DMS153 treated with DMSO at 0.1 percent for 48 hours (cell line): Measurements from ENCODE around the gene ST6GALNAC5.

Source experiments
- DNase-seq: peaks from one replicate; lab custom pipeline; 2025; ENCODE audit not compliant: unreplicated experiment; lab: John Stamatoyannopoulos, UW

ST6GALNAC5 gene

GRCh38 chr1:77039739-77040138 lies 172.5 kb downstream of the ST6GALNAC5 start:
- DNase-seq = no peak

- no peak for DNase-seq
These were observed 173.5 kb downstream of the ST6GALNAC5 start for GRCh38 chr1:77040826-77041225.

- no peak for DNase-seq
These were observed 177.0 kb downstream of the ST6GALNAC5 start for GRCh38 chr1:77044133-77044849.

- no peak for DNase-seq
These were observed 180.3 kb downstream of the ST6GALNAC5 start for GRCh38 chr1:77047575-77047974.

- DNase-seq = no peak
These were observed 180.8 kb downstream of the ST6GALNAC5 start for GRCh38 chr1:77047978-77048614.

- DNase-seq = no peak
These were observed 181.3 kb downstream of the ST6GALNAC5 start for GRCh38 chr1:77048615-77049005.

- no peak for DNase-seq
These were observed 184.1 kb downstream of the ST6GALNAC5 start for GRCh38 chr1:77051425-77051824.

GRCh38 chr1:77056525-77056924 lies 189.2 kb downstream of the ST6GALNAC5 start:
- DNase-seq = no peak

GRCh38 chr1:77057994-77058585 lies 190.8 kb downstream of the ST6GALNAC5 start:
- no peak for DNase-seq

GRCh38 chr1:77060000-77060399 lies 192.7 kb downstream of the ST6GALNAC5 start:
- no peak for DNase-seq

GRCh38 chr1:77061162-77061561 lies 193.9 kb downstream of the ST6GALNAC5 start:
- DNase-seq = no peak

- DNase-seq = no peak
These were observed 195.8 kb downstream of the ST6GALNAC5 start for GRCh38 chr1:77063118-77063517.

- DNase-seq = no peak
These were observed 197.0 kb downstream of the ST6GALNAC5 start for GRCh38 chr1:77064246-77064645.

GRCh38 chr1:77065693-77066342 lies 198.5 kb downstream of the ST6GALNAC5 start:
- no peak for DNase-seq

GRCh38 chr1:77068013-77068412 lies 200.7 kb downstream of the ST6GALNAC5 start:
- no peak for DNase-seq

GRCh38 chr1:77076759-77077158 lies 209.5 kb downstream of the ST6GALNAC5 start:
- no peak for DNase-seq

GRCh38 chr1:77081834-77082233 lies 214.6 kb downstream of the ST6GALNAC5 start:
- no peak for DNase-seq

GRCh38 chr1:77084457-77084856 lies 217.2 kb downstream of the ST6GALNAC5 start:
- DNase-seq = no peak

- no peak for DNase-seq
These were observed 217.8 kb downstream of the ST6GALNAC5 start for GRCh38 chr1:77085109-77085508.

GRCh38 chr1:77089756-77090155 lies 222.5 kb downstream of the ST6GALNAC5 start:
- DNase-seq = no peak

GRCh38 chr1:77095236-77095635 lies 228.0 kb downstream of the ST6GALNAC5 start:
- DNase-seq = no peak
